HepG2 (cell line): ENCODE measurements around the gene CLASP1. TPM values are rescaled to one million over a fixed set of nuclear protein-coding genes. Genes with fewer than 3 reads are reported as not detected.
A peak's percentile ranks its signal among the peaks of the same experiment; 100 is the strongest.

Experiments
- ARHGAP35 ChIP-seq: sonication (generic); formaldehyde crosslinking; IDR thresholded peaks from 2 replicates; pipeline ENCODE4 v1.9.0; 2022; ENCODE audit warnings: mild to moderate bottlenecking, inconsistent platforms, moderate library complexity, missing genetic modification reagents, borderline replicate concordance
- ATF1 ChIP-seq: IDR thresholded peaks from 2 replicates; pipeline ENCODE4 v1.6.1; 2016; ENCODE audit warnings: mild to moderate bottlenecking, control low read depth
- BCL6 ChIP-seq: IDR thresholded peaks from 2 replicates; pipeline ENCODE4 v1.6.1; 2016; ENCODE audit warnings: missing genetic modification reagents, missing compliant biosample characterization
- CEBPG ChIP-seq: IDR thresholded peaks from 2 replicates; pipeline ENCODE4 v1.6.1; 2016
- GLMP ChIP-seq: sonication (generic); formaldehyde crosslinking; IDR thresholded peaks from 2 replicates; pipeline ENCODE4 v1.9.0; 2021; ENCODE audit warnings: missing genetic modification reagents, mild to moderate bottlenecking, borderline replicate concordance
- KAT8 ChIP-seq: IDR thresholded peaks from 2 replicates; pipeline ENCODE4 v1.6.1; 2016; ENCODE audit warnings: missing genetic modification reagents, missing compliant biosample characterization
- KDM6A ChIP-seq: IDR thresholded peaks from 2 replicates; pipeline ENCODE4 v1.6.1; 2016; ENCODE audit warnings: low read depth
- NCOA5 ChIP-seq: sonication (generic); formaldehyde crosslinking; IDR thresholded peaks from 2 replicates; pipeline ENCODE4 v1.4.0; 2020; ENCODE audit warnings: missing genetic modification reagents
- PCBP1 ChIP-seq: fragments of 200-400 bp; formaldehyde crosslinking; IDR thresholded peaks from 2 replicates; pipeline ENCODE4 v1.6.1; 2017; ENCODE audit warnings: mild to moderate bottlenecking, low read depth, low read length, borderline replicate concordance
- SAP130 ChIP-seq: IDR thresholded peaks from 2 replicates; pipeline ENCODE4 v1.6.1; 2016; ENCODE audit warnings: low read depth
- STAT5B ChIP-seq: sonication (generic); formaldehyde crosslinking; IDR thresholded peaks from 2 replicates; pipeline ENCODE4 v1.4.0; 2020; ENCODE audit warnings: missing genetic modification reagents
- TEAD2 ChIP-seq: sonication (generic); formaldehyde crosslinking; IDR thresholded peaks from 2 replicates; pipeline ENCODE4 v1.9.0; 2021; ENCODE audit warnings: missing genetic modification reagents
- TFAP4 ChIP-seq: sonication (generic); IDR thresholded peaks from 2 replicates; pipeline ENCODE4 v1.6.1; 2016; ENCODE audit warnings: low read depth, borderline replicate concordance
- THAP11 ChIP-seq: IDR thresholded peaks from 2 replicates; pipeline ENCODE4 v1.6.1; 2016; ENCODE audit warnings: missing biosample characterization, missing genetic modification reagents
- TMF1 ChIP-seq: sonication (generic); formaldehyde crosslinking; IDR thresholded peaks from 2 replicates; pipeline ENCODE4 v1.8.1; 2022; ENCODE audit warnings: low read depth, missing genetic modification reagents
- ZBTB2 ChIP-seq: sonication (generic); formaldehyde crosslinking; IDR thresholded peaks from 2 replicates; pipeline ENCODE4 v1.8.0; 2022; ENCODE audit warnings: low read depth, missing genetic modification reagents
- ZNF12 ChIP-seq: sonication (generic); formaldehyde crosslinking; IDR thresholded peaks from 2 replicates; pipeline ENCODE4 v1.5.0; 2020; ENCODE audit warnings: missing genetic modification reagents
- ZNF282 ChIP-seq: fragments of 450-650 bp; IDR thresholded peaks from 2 replicates; pipeline ENCODE4 v1.6.1; 2018; ENCODE audit not compliant: partially characterized antibody
- ZNF33B ChIP-seq: sonication (generic); formaldehyde crosslinking; IDR thresholded peaks from 2 replicates; pipeline ENCODE4 v1.5.1; 2020; ENCODE audit warnings: mild to moderate bottlenecking, missing genetic modification reagents
- ZNF432 ChIP-seq: sonication (generic); formaldehyde crosslinking; IDR thresholded peaks from 2 replicates; pipeline ENCODE4 v1.5.0; 2020; ENCODE audit warnings: missing genetic modification reagents, mild to moderate bottlenecking, borderline replicate concordance
- ZNF572 ChIP-seq: sonication (generic); formaldehyde crosslinking; IDR thresholded peaks from 2 replicates; pipeline ENCODE4 v1.5.1; 2020; ENCODE audit warnings: mild to moderate bottlenecking, missing genetic modification reagents
- ZNF580 ChIP-seq: IDR thresholded peaks from 2 replicates; pipeline ENCODE4 v1.6.1; 2016; ENCODE audit warnings: low read depth, borderline replicate concordance
- polyA plus RNA-seq, 8 experiments: library from polyadenylated mRNA; depleted of rRNA in 3 of 8; stranded (reverse) in 7 of 8; unstranded in 1 of 8; fragments of >200 nt; fragmentation: Illumina TruSeq in 4 of 8; extraction: Trizol in 4 of 8; gene quantifications; 2 replicates each; pipeline versions ENCODE4 v1.2.1 to v1.2.3, GENCODE V29; 2011 to 2016; ENCODE audit warnings: low read depth in 4 of 8, missing spikeins in 1 of 8, mixed read lengths in 1 of 8; ENCODE audit not compliant: insufficient read depth in 1 of 8
- total RNA-seq, 5 experiments: library from RNA; depleted of rRNA; stranded (reverse); fragments of >200 nt; fragmentation: Illumina TruSeq; extraction: Trizol; gene quantifications; 2 replicates each; pipeline ENCODE4 v1.2.3, GENCODE V29; 2016; ENCODE audit warnings: low read depth in 1 of 5
- TF ChIP-seq, protein P1 (sequence below): fragments of 450-650 bp; IDR thresholded peaks from 2 replicates; pipeline ENCODE4 v1.6.1; 2016
- TF ChIP-seq, protein P2 (sequence below): sonication (generic); formaldehyde crosslinking; IDR thresholded peaks from 2 replicates; pipeline ENCODE4 v1.4.0; 2020; ENCODE audit warnings: mild to moderate bottlenecking, missing genetic modification reagents

Gene CLASP1
- total and polyA plus RNA-seq, 2 of the 13 experiments (the other 11 are each of a cell fraction or from before 2014, with no cell fraction given), result 11.7 to 47.9 TPM

DNA sequence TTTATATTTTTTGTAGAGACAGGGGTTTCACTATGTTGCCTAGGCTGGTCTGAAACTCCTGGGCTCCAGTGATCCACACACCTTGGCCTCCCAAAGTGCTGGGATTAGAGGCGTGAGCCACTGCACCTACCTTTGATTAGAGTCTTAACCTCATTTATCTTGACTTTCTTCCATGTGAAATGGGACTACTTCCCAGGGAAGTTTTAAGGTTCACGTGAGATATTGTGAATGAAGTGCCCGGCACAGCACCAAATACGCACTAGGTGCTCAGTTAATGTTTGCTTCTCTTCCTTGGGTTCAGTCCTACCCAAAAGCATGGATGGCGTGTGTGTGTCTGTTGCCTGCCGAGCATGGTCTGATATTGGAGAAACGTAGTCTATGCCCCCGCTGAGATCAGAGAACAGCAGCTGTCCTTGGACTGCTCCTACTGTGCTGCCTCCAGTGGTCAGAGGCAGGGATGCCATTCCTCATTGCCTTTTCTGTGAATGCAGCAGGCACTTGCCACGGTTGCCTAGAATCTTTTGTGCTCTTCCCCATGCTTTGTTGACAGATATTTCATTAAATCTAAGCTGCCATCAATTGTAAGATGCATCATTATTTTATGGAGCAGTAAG is 351.9 kb downstream of the CLASP1 start (continued):
- TF ChIP-seq ZBTB2 (CRISPR knock-in tag) (no peak), ZNF580 (CRISPR knock-in tag) (no peak), ZNF282 (no peak), KAT8 (no peak), SAP130 (CRISPR knock-in tag) (no peak), TMF1 (CRISPR knock-in tag) (no peak), PCBP1 (no peak), CEBPG (no peak), GLMP (CRISPR knock-in tag) (no peak), ZNF432 (CRISPR knock-in tag) (no peak), ZNF33B (CRISPR knock-in tag) (no peak), NCOA5 (CRISPR knock-in tag) (no peak), ZNF572 (no peak), TFAP4 (peak; percentile 64; the same call in 1 of the 2 replicates), BCL6 (CRISPR knock-in tag) (no peak), KDM6A (CRISPR knock-in tag) (no peak), THAP11 (0 out of 2 replicates have a peak, but pooled peaks have one; percentile 20), TEAD2 (CRISPR knock-in tag) (no peak), STAT5B (CRISPR knock-in tag) (no peak), ZNF12 (no peak), ARHGAP35 (CRISPR knock-in tag) (no peak), ATF1 (no peak)
- TF ChIP-seq, protein P1, sequence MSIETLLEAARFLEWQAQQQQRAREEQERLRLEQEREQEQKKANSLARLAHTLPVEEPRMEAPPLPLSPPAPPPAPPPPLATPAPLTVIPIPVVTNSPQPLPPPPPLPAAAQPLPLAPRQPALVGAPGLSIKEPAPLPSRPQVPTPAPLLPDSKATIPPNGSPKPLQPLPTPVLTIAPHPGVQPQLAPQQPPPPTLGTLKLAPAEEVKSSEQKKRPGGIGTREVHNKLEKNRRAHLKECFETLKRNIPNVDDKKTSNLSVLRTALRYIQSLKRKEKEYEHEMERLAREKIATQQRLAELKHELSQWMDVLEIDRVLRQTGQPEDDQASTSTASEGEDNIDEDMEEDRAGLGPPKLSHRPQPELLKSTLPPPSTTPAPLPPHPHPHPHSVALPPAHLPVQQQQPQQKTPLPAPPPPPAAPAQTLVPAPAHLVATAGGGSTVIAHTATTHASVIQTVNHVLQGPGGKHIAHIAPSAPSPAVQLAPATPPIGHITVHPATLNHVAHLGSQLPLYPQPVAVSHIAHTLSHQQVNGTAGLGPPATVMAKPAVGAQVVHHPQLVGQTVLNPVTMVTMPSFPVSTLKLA, result no peak
- TF ChIP-seq, protein P2, sequence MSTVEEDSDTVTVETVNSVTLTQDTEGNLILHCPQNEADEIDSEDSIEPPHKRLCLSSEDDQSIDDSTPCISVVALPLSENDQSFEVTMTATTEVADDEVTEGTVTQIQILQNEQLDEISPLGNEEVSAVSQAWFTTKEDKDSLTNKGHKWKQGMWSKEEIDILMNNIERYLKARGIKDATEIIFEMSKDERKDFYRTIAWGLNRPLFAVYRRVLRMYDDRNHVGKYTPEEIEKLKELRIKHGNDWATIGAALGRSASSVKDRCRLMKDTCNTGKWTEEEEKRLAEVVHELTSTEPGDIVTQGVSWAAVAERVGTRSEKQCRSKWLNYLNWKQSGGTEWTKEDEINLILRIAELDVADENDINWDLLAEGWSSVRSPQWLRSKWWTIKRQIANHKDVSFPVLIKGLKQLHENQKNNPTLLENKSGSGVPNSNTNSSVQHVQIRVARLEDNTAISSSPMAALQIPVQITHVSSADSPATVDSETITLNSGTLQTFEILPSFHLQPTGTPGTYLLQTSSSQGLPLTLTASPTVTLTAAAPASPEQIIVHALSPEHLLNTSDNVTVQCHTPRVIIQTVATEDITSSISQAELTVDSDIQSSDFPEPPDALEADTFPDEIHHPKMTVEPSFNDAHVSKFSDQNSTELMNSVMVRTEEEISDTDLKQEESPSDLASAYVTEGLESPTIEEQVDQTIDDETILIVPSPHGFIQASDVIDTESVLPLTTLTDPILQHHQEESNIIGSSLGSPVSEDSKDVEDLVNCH (CRISPR knock-in tag), result no peak
